ENCODE data around the gene TMEM45A. TPM values are rescaled to one million over a fixed set of nuclear protein-coding genes. Genes with fewer than 3 reads are reported as not detected.

The TMEM45A gene
- polyA plus RNA-seq, 1 of the 3 experiments (the other 2 are of a cell fraction), result 6.4 TPM

DNA sequence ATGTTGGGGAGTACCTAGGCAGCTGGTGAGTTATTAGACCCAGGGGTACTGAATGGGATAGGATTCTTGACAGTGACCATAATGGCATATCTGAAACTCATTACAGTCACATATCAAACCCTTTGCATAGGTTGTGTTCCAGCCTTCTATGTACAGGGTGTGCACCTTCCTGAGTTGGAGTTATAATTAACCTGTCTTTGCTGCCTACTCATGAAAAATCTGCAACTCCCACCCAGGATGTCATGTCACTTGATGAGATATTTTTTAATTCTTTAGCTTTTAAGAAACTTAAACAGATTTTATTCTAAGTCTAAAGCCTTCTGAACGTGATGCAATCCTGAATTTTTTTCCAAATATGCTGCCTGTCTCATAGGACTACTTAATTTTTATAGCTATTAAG, 95.8 kb downstream of the TMEM45A start:
- no peak overlapping the region for H3K4me2 ChIP-seq
- H3K27me3 ChIP-seq (ENCODE audit: insufficient read depth), result no peaks in the 10 kb centered on the region
- H3K9me3 ChIP-seq, result no peaks in the 10 kb centered on the region
- TF ChIP-seq TAF1 (IDR thresholded peaks at IDR 0.05; ENCODE audit: borderline replicate concordance, low read depth, low read length) (no peak), NFIC (IDR thresholded peaks at IDR 0.05; ENCODE audit: borderline replicate concordance) (no peak), TEAD4 (IDR thresholded peaks at IDR 0.05; ENCODE audit: borderline replicate concordance, insufficient read depth) (no peak), RAD21 (IDR thresholded peaks at IDR 0.05; ENCODE audit: low read length) (no peak), NRF1 (IDR thresholded peaks at IDR 0.05; ENCODE audit: low read depth, low read length) (no peak), MEF2A (IDR thresholded peaks at IDR 0.05; ENCODE audit: borderline replicate concordance, low read depth) (no peak), FOXJ3 (CRISPR knock-in tag; IDR thresholded peaks at IDR 0.05) (no peak), RCOR1 (IDR thresholded peaks at IDR 0.05; ENCODE audit: low read length) (no peak), CTCF (IDR thresholded peaks at IDR 0.05) (no peak), USF2 (IDR thresholded peaks at IDR 0.05; ENCODE audit: borderline replicate concordance, low read depth, low read length) (no peak), RFX5 (IDR thresholded peaks at IDR 0.05; ENCODE audit: low read length) (no peak), IRF3 (IDR thresholded peaks at IDR 0.05; ENCODE audit: low read depth, low read length) (no peak)
- no peak for DNase-seq
- 0 out of 2 replicates have a peak, but pooled peaks cover under 1% of the 10 kb centered on the region for H3K9me2 ChIP-seq
- peaks cover 0 to 5% of the 10 kb centered on the region in 2 experiments; a peak in 1 of 4 replicates for H3K4me1 ChIP-seq (ENCODE audit: control insufficient read depth in 1 of 2, insufficient read depth in 2 of 2, low read depth in 1 of 2, low read length in 1 of 2)
- H3F3A ChIP-seq (replicated peaks; ENCODE audit: insufficient read depth), result no peaks in the 10 kb centered on the region
- H3K27ac ChIP-seq (ENCODE audit: low read depth in 2 of 2, low read length in 1 of 2), result no peak overlapping the region
- no peak overlapping the region for H3K9ac ChIP-seq
- no peak overlapping the region for H2AFZ ChIP-seq (ENCODE audit: low read depth)
- 71% methylated on average over 1 of the region's 1 CpG for WGBS (ENCODE audit: low lambda C conversion rate)
- ChIA-PET POLR2A (no interaction called here), CTCF (interaction anchor here (0.7 to 6.9 kb wide), 4 partner anchors 95 to 608 kb away, joined by 3 to 224 read pairs (median 8); partner anchors contain the start of gene TMEM45A)
- no peaks in the 10 kb centered on the region for H3K79me2 ChIP-seq (ENCODE audit: insufficient read depth)
- H4K20me1 ChIP-seq (ENCODE audit: insufficient read depth), result no peaks in the 10 kb centered on the region
- H3K36me3 ChIP-seq (replicated peaks in 1 of 2; ENCODE audit: control insufficient read depth in 1 of 2, insufficient read depth in 2 of 2, low read length in 1 of 2), result no peaks in the 10 kb centered on the region
- no peak overlapping the region for H3K4me3 ChIP-seq (ENCODE audit: low read depth in 2 of 2, low read length in 1 of 2)
